ENCODE data around the gene ASAP2. TPM values are rescaled to one million over a fixed set of nuclear protein-coding genes. Genes with fewer than 3 reads are reported as not detected.

The ASAP2 gene
- total and polyA plus RNA-seq, 9 of the 15 experiments (the other 6 are each of a cell fraction or from before 2014, with no cell fraction given): 0.06 to 4.3 (median 3.1) TPM

- TF ChIP-seq C11orf30 (IDR thresholded peaks at IDR 0.05; ENCODE audit: low read depth) (no peak), NCOA2 (IDR thresholded peaks at IDR 0.05; ENCODE audit: partially characterized antibody in 2 of 2) (no peak), KDM2B (CRISPR knock-in tag; IDR thresholded peaks at IDR 0.05) (no peak), TOE1 (IDR thresholded peaks at IDR 0.05; ENCODE audit: borderline replicate concordance) (peak; percentile 12; the same call in 1 of the 2 replicates), TOE1 (CRISPR knock-in tag; IDR thresholded peaks at IDR 0.05; ENCODE audit: borderline replicate concordance, low read depth) (no peak), HDAC1 (IDR thresholded peaks at IDR 0.05) (no peak), PPARD (CRISPR knock-in tag; IDR thresholded peaks at IDR 0.05) (no peak), MAX (CRISPR knock-in tag; IDR thresholded peaks at IDR 0.05) (no peak), FOXK1 (CRISPR knock-in tag; IDR thresholded peaks at IDR 0.05; ENCODE audit: borderline replicate concordance) (no peak), RAD21 (CRISPR knock-in tag; conservative IDR thresholded peaks at IDR 0.05 in 1 of 2, IDR thresholded peaks at IDR 0.05 in 1 of 2) (no peak), TBL1XR1 (IDR thresholded peaks at IDR 0.05; ENCODE audit: low read length in 2 of 2) (no peak), SPI1 (IDR thresholded peaks at IDR 0.05; ENCODE audit: borderline replicate concordance, low read depth, low read length) (no peak), PHF8 (IDR thresholded peaks at IDR 0.05; ENCODE audit: borderline replicate concordance, low read length) (no peak), CTCFL (IDR thresholded peaks at IDR 0.05; ENCODE audit: borderline replicate concordance, insufficient read depth, low read depth, low read length, poor library complexity, severe bottlenecking) (no peak), ZSCAN32 (CRISPR knock-in tag; IDR thresholded peaks at IDR 0.05) (no peak), ZNF668 (CRISPR knock-in tag; IDR thresholded peaks at IDR 0.05) (no peak), RFX5 (IDR thresholded peaks at IDR 0.05; ENCODE audit: low read depth, low read length) (no peak), FOSL1 (tag; conservative IDR thresholded peaks at IDR 0.05) (no peak), ZNF384 (IDR thresholded peaks at IDR 0.05; ENCODE audit: low read depth, low read length) (no peak), HNRNPLL (IDR thresholded peaks at IDR 0.05; ENCODE audit: low read depth, low read length, poor library complexity, severe bottlenecking) (no peak), CXXC5 (CRISPR knock-in tag; IDR thresholded peaks at IDR 0.05) (no peak), RAD51 (IDR thresholded peaks at IDR 0.05; ENCODE audit: borderline replicate concordance, low read depth) (0 out of 2 replicates have a peak, but pooled peaks have one; percentile 44)
- TF ChIP-seq, protein P1, sequence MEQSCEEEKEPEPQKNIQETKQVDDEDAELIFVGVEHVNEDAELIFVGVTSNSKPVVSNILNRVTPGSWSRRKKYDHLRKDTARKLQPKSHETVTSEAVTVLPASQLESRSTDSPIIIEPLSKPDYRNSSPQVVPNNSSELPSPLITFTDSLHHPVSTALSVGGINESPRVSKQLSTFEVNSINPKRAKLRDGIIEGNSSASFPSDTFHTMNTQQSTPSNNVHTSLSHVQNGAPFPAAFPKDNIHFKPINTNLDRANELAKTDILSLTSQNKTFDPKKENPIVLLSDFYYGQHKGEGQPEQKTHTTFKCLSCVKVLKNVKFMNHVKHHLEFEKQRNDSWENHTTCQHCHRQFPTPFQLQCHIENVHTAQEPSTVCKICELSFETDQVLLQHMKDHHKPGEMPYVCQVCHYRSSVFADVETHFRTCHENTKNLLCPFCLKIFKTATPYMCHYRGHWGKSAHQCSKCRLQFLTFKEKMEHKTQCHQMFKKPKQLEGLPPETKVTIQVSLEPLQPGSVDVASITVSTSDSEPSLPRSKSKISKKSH (CRISPR knock-in tag; IDR thresholded peaks at IDR 0.05): no peak
Measured at GRCh38 chr2:9170458-9171130, 36.0 kb upstream of the ASAP2 start (continued).
